Endodermal cell (in vitro differentiated cells): Measurements from ENCODE around the gene GALNT12. TPM values are rescaled to one million over a fixed set of nuclear protein-coding genes. Genes with fewer than 3 reads are reported as not detected.

ENCODE experiments used
- DNase-seq: peaks from one replicate; pipeline ENCODE4 v3.0.0-alpha.2; 2017
- H3K27ac ChIP-seq: 2 replicates; pipeline ENCODE4 v1.5.1; 2013; ENCODE audit warnings: mild to moderate bottlenecking, low read depth, low read length, moderate library complexity
- H3K27me3 ChIP-seq: 2 replicates; pipeline ENCODE4 v1.6.1; 2013; ENCODE audit warnings: mild to moderate bottlenecking, low read length, moderate library complexity; ENCODE audit not compliant: insufficient read depth, control insufficient read depth, poor library complexity, severe bottlenecking
- H3K36me3 ChIP-seq: 2 replicates; pipeline ENCODE4 v1.7.0; 2013; ENCODE audit warnings: mild to moderate bottlenecking, low read length, moderate library complexity; ENCODE audit not compliant: control insufficient read depth, insufficient read depth
- H3K4me1 ChIP-seq: one replicate; pipeline ENCODE4 v1.7.0; 2013; ENCODE audit warnings: low read length; ENCODE audit not compliant: control insufficient read depth, insufficient read depth
- H3K4me3 ChIP-seq: 2 replicates; pipeline ENCODE4 v1.5.1; 2013; ENCODE audit warnings: mild to moderate bottlenecking, low read length, moderate library complexity
- H3K9ac ChIP-seq: 2 replicates; pipeline ENCODE4 v1.6.1; 2013; ENCODE audit warnings: mild to moderate bottlenecking, low read length, moderate library complexity; ENCODE audit not compliant: poor library complexity, severe bottlenecking; ENCODE audit errors: extremely low read depth
- H3K9me3 ChIP-seq: 2 replicates; pipeline ENCODE4 v1.6.1; 2013; ENCODE audit warnings: mild to moderate bottlenecking, low read length, moderate library complexity; ENCODE audit not compliant: control insufficient read depth
- H3K27ac Mint-ChIP-seq: 2 replicates; pipeline ENCODE4 v1.8.0; 2020; ENCODE audit warnings: mixed read lengths
- H3K27me3 Mint-ChIP-seq: 2 replicates; pipeline ENCODE4 v1.8.0; 2021; ENCODE audit warnings: mild to moderate bottlenecking, mixed read lengths; ENCODE audit not compliant: insufficient read depth
- H3K36me3 Mint-ChIP-seq: 2 replicates; pipeline ENCODE4 v1.8.0; 2020; ENCODE audit warnings: low read depth, mixed read lengths
- H3K4me1 Mint-ChIP-seq: 2 replicates; pipeline ENCODE4 v1.8.0; 2020; ENCODE audit warnings: mixed read lengths
- H3K4me3 Mint-ChIP-seq: 2 replicates; pipeline ENCODE4 v1.8.0; 2020; ENCODE audit warnings: mild to moderate bottlenecking, moderate library complexity, mixed read lengths
- H3K9me3 Mint-ChIP-seq: 2 replicates; pipeline ENCODE4 v1.8.0; 2020; ENCODE audit warnings: mild to moderate bottlenecking, mixed read lengths
- WGBS, 2 experiments: methylation state at CpG; one replicate each; pipeline versions ENCODE4 v1.1.5 to v1.1.7; 2013; ENCODE audit warnings: missing lambda C conversion rate in 2 of 2, mixed read lengths in 1 of 2; ENCODE audit not compliant: insufficient coverage in 1 of 2, insufficient read length in 1 of 2; 5-methylcytosine and 5-hydroxymethylcytosine counted together
- total RNA-seq, 2 donors: library from RNA; stranded (reverse); fragmentation: NEBNext Ultra II Directional in 1 of 2; extraction: Animal tissue kit (Norgen Biotek cat#: 25700) in 1 of 2; gene quantifications; 2 replicates in 1 of 2; 3 replicates in 1 of 2; pipeline ENCODE4 v1.2.1, GENCODE V29; 2021
- TF ChIP-seq, protein P1 (sequence below): fragments of 200-600 bp; sonication (generic); conservative IDR thresholded peaks from 2 replicates; pipeline ENCODE4 v1.5.0; 2021; ENCODE audit warnings: antibody characterized with exemption, mild to moderate bottlenecking

The GALNT12 gene
- total RNA-seq, 2 donors from 2014 or later = 24.0 to 56.3 TPM

DNA sequence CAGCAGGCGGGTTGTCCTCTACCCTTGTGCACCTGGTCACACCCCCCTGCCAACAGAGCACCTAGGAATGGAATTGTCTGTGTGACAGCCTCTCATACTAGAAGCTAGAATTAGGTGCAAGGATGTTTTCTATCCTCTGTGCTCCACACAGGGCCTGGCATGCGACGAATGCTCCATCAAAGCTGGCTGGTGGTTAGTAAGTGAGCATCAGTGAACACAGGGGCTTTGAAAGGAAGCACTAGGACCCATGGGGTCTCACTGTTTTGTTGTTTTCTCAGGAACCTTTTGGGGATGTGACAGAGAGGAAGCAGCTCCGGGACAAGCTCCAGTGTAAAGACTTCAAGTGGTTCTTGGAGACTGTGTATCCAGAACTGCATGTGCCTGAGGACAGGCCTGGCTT is 32.3 kb downstream of the GALNT12 start:
- no peaks in the 10 kb centered on the region for H3K4me1 ChIP-seq
- no peaks in the 10 kb centered on the region for H3K27me3 Mint-ChIP-seq

GRCh38 chr9:98842510-98842909 is 35.0 kb downstream of the GALNT12 start:
- Histone ChIP-seq H3K4me3 (no peak overlapping the region), H3K27ac (no peak overlapping the region), H3K36me3 (peaks cover 3% of the 10 kb centered on the region), H3K27me3 (no peaks in the 10 kb centered on the region), H3K4me1 (no peaks in the 10 kb centered on the region), H3K9me3 (no peaks in the 10 kb centered on the region), H3K9ac (no peak overlapping the region)
- Mint-ChIP-seq H3K9me3 (no peaks in the 10 kb centered on the region), H3K27ac (no peak overlapping the region), H3K4me1 (no peaks in the 10 kb centered on the region), H3K36me3 (peaks cover 32% of the 10 kb centered on the region), H3K27me3 (no peaks in the 10 kb centered on the region), H3K4me3 (no peak overlapping the region)
- TF ChIP-seq, protein P1, sequence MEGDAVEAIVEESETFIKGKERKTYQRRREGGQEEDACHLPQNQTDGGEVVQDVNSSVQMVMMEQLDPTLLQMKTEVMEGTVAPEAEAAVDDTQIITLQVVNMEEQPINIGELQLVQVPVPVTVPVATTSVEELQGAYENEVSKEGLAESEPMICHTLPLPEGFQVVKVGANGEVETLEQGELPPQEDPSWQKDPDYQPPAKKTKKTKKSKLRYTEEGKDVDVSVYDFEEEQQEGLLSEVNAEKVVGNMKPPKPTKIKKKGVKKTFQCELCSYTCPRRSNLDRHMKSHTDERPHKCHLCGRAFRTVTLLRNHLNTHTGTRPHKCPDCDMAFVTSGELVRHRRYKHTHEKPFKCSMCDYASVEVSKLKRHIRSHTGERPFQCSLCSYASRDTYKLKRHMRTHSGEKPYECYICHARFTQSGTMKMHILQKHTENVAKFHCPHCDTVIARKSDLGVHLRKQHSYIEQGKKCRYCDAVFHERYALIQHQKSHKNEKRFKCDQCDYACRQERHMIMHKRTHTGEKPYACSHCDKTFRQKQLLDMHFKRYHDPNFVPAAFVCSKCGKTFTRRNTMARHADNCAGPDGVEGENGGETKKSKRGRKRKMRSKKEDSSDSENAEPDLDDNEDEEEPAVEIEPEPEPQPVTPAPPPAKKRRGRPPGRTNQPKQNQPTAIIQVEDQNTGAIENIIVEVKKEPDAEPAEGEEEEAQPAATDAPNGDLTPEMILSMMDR = no peak
- 93 to 94% methylated on average over 3 to 6 of the region's 7 CpGs for WGBS, 2 experiments
- DNase-seq = no peak

More for the DNA sequence above, 32.3 kb downstream of the GALNT12 start:
- no peak overlapping the region for H3K27ac Mint-ChIP-seq
- H3K27me3 ChIP-seq = no peaks in the 10 kb centered on the region
- TF ChIP-seq, protein P1 = no peak
- 80 to 100% methylated on average over 3 to 4 of the region's 4 CpGs for WGBS, 2 experiments
- no peaks in the 10 kb centered on the region for H3K9me3 Mint-ChIP-seq
- peaks cover 3% of the 10 kb centered on the region for H3K36me3 ChIP-seq
- no peaks in the 10 kb centered on the region for H3K9me3 ChIP-seq
- peaks cover 36% of the 10 kb centered on the region for H3K36me3 Mint-ChIP-seq
- H3K9ac ChIP-seq = no peak overlapping the region
- no peak overlapping the region for H3K4me3 Mint-ChIP-seq
- DNase-seq = no peak
- no peaks in the 10 kb centered on the region for H3K4me1 Mint-ChIP-seq
- no peak overlapping the region for H3K27ac ChIP-seq
- H3K4me3 ChIP-seq = no peak overlapping the region

DNA sequence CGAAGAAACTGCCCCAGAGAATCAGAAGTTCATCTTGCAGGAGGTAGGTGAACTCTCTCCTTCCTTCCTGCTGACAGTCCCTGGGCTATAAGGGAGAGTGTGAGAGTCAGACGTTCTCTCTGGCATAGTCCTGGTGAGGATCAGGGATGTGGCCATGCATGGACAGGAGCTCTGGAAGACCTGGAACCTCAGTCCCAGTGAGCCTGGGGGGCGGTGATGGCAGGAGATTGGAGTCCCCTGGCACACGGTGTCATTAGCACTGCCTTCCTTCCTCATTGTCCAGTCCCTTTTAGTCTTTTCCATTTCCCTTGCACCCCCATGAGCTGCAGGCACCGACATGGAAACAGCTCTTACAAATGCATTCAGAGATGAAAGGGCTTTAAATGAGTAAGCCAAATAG is 38.6 kb downstream of the GALNT12 start:
- no peak for DNase-seq
- WGBS, 2 experiments = 87 to 93% methylated on average over 4 to 5 of the region's 5 CpGs
- H3K36me3 Mint-ChIP-seq = peaks cover 21% of the 10 kb centered on the region
- Histone ChIP-seq H3K9me3 (no peaks in the 10 kb centered on the region), H3K27me3 (no peaks in the 10 kb centered on the region), H3K27ac (no peak overlapping the region), H3K36me3 (peaks cover 3% of the 10 kb centered on the region), H3K4me1 (peaks cover 23% of the 10 kb centered on the region), H3K9ac (no peak overlapping the region), H3K4me3 (no peak overlapping the region)
- no peaks in the 10 kb centered on the region for H3K27me3 Mint-ChIP-seq
- no peak overlapping the region for H3K4me3 Mint-ChIP-seq
- no peaks in the 10 kb centered on the region for H3K9me3 Mint-ChIP-seq
- TF ChIP-seq, protein P1 = no peak
- H3K4me1 Mint-ChIP-seq = peaks cover 24% of the 10 kb centered on the region
- no peak overlapping the region for H3K27ac Mint-ChIP-seq
